IPS DF 4.7 (cell line): Measurements from ENCODE around the gene FCN3.
"Not testable (repeated sequence)": the region's sequence is repeated elsewhere in the genome, so short reads cannot be mapped to it uniquely, and the experiment has no call there.

Source experiments
- DNase-seq: peaks from one replicate; pipeline ENCODE4 v3.0.0-alpha.2; 2013; ENCODE audit warnings: low spot score; ENCODE audit errors: extremely low read depth

The FCN3 gene

GRCh38 chr1:27399251-27400025 is 24.8 kb upstream of the FCN3 start:
- no peak for DNase-seq

- DNase-seq: no peak
These were observed 24.0 kb upstream of the FCN3 start for GRCh38 chr1:27398405-27399149.

- DNase-seq: no peak
These were observed 23.1 kb upstream of the FCN3 start for GRCh38 chr1:27397749-27398148.

- no peak for DNase-seq
These were observed 22.5 kb upstream of the FCN3 start for GRCh38 chr1:27397110-27397509.

- DNase-seq: no peak
These were observed 21.0 kb upstream of the FCN3 start for GRCh38 chr1:27395441-27396195.

GRCh38 chr1:27394925-27395324 is 20.3 kb upstream of the FCN3 start:
- no peak for DNase-seq

GRCh38 chr1:27394282-27394658 is 19.6 kb upstream of the FCN3 start:
- DNase-seq: no peak

GRCh38 chr1:27393641-27394281 is 19.1 kb upstream of the FCN3 start:
- no peak for DNase-seq

- DNase-seq: no peak
These were observed 18.4 kb upstream of the FCN3 start for GRCh38 chr1:27392778-27393635.

- DNase-seq: no peak
These were observed 17.6 kb upstream of the FCN3 start, which contains the start of gene GPR3 for GRCh38 chr1:27392096-27392777. TSS of gene GPR3 (plus strand) at chr1:27392622. CDS start at chr1:27393799, 1,177 bp downstream.

- no peak for DNase-seq
These were observed 17.0 kb upstream of the FCN3 start for GRCh38 chr1:27391511-27392095.

GRCh38 chr1:27388337-27389005 is 13.8 kb upstream of the FCN3 start:
- DNase-seq: no peak

- DNase-seq: not testable (repeated sequence)
These were observed 10.2 kb upstream of the FCN3 start for GRCh38 chr1:27384797-27385196.

GRCh38 chr1:27383661-27384060 is 9.0 kb upstream of the FCN3 start:
- no peak for DNase-seq

- no peak for DNase-seq
These were observed 8.5 kb upstream of the FCN3 start, which contains the start of gene CD164L2 for GRCh38 chr1:27383039-27383605. TSS of gene CD164L2 (minus strand) at chr1:27383333. CDS start at chr1:27383239, 94 bp downstream.

GRCh38 chr1:27381969-27382762 is 7.5 kb upstream of the FCN3 start:
- no peak for DNase-seq
